PC-3 (cell line): ENCODE data around the gene PLA2G4F.

Experiments
- EZH2 ChIP-seq: fragments of 300-600 bp; sonication (generic); IDR thresholded peaks from one replicate; pipeline ENCODE4 v1.6.1; 2017; ENCODE audit warnings: antibody characterized with exemption, mild to moderate bottlenecking, low read length; ENCODE audit not compliant: unreplicated experiment
- TF ChIP-seq, protein P1 (sequence below): fragments of 300-600 bp; sonication (generic); conservative IDR thresholded peaks from 2 replicates; pipeline ENCODE4 v1.5.1; 2017; ENCODE audit warnings: antibody characterized with exemption, low read depth, mild to moderate bottlenecking, low read length

DNA sequence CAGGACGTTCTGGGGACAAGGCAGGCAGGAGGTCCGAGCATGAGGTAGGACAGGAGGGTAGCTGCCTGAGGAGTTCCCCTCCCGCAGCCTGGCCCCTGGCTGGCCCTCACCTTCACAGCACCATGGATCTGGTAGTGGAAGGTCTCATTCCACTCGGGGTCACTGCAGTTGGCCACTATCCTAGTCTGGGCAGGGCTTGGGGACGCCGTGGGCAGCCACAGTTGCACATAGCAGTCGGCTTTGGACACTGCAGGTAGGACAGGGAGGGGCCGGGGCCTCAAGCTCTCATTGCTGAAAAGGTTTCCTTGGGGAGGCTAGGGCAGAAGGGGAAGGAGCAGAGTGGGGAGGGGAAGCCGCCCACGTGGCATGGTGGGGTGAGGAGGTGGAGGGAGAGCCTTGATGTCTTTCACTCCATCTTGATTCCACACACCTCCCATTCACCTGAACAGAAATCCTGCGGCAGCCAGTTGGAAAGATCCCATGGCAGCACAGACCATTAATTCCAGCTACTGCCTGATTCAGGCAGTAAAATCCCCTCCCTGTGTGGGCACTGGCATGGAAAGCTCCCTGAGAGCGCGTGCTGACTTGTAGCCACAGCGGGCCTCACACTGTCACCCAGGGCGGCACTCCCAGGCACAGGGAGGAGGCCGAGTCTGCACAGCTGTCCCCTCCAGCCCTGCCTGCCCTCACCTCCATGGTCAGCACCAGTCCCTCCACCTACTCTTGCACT, 2.1 kb downstream of the PLA2G4F start:
- TF ChIP-seq, protein P1, sequence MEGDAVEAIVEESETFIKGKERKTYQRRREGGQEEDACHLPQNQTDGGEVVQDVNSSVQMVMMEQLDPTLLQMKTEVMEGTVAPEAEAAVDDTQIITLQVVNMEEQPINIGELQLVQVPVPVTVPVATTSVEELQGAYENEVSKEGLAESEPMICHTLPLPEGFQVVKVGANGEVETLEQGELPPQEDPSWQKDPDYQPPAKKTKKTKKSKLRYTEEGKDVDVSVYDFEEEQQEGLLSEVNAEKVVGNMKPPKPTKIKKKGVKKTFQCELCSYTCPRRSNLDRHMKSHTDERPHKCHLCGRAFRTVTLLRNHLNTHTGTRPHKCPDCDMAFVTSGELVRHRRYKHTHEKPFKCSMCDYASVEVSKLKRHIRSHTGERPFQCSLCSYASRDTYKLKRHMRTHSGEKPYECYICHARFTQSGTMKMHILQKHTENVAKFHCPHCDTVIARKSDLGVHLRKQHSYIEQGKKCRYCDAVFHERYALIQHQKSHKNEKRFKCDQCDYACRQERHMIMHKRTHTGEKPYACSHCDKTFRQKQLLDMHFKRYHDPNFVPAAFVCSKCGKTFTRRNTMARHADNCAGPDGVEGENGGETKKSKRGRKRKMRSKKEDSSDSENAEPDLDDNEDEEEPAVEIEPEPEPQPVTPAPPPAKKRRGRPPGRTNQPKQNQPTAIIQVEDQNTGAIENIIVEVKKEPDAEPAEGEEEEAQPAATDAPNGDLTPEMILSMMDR = no peak
- TF ChIP-seq EZH2 = no peak
